Measurements from ENCODE around the gene C2orf49.
A peak's percentile ranks its signal among the peaks of the same experiment; 100 is the strongest.

The C2orf49 gene

DNA sequence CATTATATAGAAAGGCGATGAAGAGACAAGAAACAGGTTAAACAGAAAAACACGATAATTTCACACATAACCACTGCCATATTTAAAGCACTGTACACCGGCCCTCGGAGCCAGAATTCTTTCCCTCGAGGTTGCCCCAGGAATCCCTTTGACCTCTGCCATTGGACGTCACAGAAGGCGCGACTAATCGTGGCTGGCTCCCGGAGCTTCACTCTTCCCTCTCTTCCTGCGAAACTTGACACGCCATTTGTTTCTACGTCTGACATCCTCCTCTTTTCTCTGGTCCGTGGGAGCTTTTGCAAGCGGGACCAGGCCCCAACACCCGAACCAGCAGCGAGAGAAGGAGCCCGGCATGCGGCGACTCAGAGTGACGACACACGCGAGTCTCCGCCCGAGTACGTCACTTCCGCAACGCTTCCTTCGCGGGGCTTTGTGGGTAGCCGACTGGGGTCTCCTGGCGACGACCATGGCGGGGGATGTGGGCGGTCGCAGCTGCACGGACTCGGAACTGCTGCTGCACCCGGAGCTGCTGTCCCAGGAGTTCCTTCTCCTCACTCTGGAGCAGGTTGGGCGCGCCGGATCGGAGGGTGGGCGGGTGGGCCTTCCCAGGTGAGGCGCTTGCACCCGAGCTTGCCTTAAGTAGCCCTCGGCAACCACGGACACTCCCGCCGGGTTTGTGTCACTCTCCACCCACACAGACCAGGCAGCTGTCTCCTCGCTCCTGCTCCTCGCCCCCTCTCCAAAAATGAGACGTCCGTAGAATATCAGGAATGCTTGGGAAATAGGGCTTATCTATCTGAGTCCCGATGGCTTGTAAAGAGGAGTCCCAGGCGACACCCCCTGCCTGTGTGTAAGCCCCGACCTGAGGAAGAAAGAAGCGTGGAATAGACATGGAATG, at the start of gene C2orf49:
C2orf49 (plus strand) TSS at position 419 of the 898 bp plus-strand sequence; CDS start at position 467, 48 bp downstream.
- DNase-seq: peak; percentile 50 to 99 (median 87)

DNA sequence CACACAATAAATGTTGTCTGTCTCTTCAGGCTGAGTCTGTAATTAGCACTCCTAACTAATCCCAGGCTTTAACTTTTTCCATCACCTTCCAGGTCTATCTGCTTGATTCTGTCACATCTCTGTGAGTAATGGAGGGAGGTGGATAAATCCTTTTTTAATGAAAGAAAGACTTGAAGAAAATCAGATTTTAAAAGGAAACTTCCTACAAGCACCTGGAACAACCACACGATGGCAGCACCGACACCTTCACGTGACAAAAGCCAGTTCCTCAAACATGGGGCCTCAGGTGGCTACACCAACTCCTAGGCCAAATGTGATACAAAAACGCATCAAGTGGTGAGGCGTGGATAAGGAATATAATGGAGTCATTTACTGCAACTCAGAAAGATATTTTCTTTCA, 49.6 kb upstream of the C2orf49 start:
- DNase-seq: no peak

DNA sequence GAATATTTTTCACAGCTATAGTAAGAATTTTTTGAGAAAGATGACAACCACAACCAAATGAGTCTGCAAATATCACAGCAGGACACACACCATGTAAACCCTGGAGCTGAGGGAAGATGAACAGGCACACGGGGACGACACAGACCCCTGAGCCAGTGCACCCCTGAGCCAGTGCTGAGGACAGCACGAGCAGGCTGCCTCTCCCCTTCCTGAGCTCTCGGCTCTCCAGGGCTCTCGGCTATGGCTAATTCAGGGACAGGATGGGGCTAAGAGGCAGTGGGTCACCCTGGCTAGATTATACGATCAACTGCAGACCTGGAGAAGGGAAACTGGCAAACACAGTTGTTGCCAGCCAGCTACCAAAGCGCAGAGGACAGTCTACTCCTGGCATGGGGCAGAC, 49.2 kb upstream of the C2orf49 start:
- DNase-seq: no peak

DNA sequence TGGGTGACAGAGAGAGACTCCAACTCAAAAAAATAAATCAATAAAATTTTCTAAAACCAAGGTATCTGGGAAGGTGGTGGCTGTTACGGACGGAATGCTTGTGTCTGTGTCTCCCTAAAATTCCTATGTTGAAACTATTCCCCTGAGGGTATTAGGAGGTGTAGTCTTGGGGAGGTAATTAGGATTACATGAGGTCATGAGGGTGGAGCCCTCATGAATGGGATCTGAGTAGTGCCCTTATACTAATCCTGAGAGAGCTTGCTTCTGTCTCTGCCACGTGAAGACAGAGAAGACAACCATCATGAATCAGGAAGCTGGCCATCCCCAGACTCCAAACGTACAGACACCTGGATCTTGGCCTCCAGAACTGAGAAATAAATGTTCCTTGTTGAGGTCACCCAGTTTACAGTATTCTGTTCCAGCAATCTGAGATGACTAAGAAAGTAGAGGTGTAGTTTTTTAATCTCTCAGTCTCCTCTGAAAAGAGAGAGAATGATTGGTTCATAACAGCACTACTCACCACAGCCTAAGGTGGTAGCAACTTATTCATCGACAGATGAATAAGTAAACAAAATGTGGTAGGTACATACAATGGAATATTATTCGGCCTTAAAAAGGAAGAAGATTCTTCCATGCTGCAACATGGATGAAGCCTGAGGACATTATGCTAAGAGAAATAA, 46.2 kb upstream of the C2orf49 start:
- no peak for DNase-seq

- DNase-seq: no peak
These were observed 45.4 kb upstream of the C2orf49 start for GRCh38 chr2:105291981-105292380.

- DNase-seq: no peak
These were observed 43.3 kb upstream of the C2orf49 start for GRCh38 chr2:105294046-105294445.

DNA sequence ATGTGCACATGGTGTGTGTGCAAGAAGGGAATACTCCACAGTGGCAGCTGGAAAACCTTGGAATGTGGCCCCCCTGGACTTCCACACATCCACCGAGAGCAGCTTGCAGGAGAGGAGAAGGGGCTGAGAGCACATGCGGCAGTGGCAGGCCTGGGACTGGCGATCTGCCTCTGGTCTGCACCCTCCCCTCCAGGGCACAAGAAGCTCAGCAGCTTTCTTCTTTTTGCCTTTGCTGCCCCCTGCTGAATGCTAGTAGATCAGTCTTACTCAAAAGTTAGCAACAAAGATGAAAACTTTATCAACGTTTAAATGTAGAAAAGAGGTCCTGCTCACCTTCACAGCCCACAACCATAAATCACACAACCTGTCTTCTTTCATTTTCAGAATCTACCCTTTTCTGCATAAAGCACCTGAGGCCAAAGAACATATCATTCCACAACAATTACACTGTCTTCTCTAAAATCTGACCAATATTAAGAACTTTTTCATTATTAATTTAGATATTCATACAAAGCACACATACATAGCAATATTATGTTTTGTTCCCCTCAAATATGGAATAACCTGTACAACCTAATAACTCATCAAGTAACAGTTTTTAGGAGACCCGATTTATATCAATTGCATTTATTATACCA, 42.4 kb upstream of the C2orf49 start:
- peak in 11 of 14 donors; percentile 10 to 60 (median 39) for DNase-seq

DNA sequence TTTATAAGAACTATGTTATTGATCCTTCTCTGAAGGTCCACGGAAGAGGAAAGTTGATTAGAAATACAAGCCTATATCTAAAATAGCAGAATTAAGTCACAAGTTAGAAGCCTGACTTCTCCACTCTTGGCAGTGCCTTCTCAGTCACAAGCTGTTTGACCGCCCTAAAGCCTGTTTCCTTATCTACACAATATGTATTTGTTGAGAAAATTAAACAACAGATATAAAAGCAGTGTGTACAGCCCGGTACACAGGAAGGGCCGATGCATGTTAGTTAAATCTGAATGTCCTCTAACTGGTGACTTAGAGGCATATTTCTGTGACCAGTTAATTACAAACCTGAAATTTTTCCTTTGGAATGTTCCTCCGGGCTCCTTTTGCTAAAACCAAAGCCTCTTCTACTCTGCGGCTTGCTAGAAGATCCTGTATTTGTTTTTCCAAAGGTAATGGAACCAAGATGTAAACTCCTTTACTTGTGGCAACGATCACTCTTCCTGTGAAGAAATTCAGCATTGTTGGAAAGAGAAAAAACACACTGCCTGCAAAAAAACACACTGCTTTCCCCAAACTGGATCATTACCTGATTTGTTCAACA, 41.2 kb upstream of the C2orf49 start:
- DNase-seq: no peak

DNA sequence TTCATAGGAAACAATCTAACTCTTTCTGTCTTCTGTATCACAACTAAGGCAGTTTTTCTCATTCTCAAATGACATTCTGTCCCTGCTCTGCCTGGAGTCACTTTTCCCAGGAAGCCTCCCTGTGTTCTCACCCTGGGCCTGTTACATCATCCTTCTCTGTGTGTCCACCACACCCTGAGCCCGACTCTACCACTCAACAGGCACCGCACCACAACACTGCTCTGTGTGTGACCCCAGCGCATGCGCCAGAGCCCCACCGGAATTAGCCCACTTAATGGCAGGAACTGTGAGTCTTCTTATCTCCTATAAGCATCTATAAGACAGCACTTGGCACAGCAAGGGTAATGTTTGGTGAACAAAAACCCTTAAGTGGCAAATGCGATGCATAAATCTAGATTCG, 40.1 kb upstream of the C2orf49 start:
- no peak for DNase-seq

DNA sequence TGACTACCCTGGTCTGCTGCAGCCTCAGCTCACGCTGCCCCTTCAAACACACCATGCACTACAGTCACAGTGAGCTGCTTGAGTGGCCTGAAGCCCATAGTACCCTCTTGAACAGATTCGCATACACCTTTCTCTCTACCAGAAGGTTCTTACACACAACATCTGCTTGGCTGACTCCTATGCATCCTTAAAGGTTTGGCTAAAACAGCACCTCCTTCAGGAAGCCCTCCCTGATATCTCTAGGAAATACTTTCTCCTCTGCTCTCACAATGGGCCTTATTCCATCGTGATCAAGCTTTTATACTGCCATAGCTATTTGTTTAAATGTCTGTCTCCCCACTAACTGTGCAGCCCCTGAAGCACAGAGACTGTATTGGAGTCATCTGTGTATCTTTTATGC, 39.3 kb upstream of the C2orf49 start:
- no peak for DNase-seq

DNA sequence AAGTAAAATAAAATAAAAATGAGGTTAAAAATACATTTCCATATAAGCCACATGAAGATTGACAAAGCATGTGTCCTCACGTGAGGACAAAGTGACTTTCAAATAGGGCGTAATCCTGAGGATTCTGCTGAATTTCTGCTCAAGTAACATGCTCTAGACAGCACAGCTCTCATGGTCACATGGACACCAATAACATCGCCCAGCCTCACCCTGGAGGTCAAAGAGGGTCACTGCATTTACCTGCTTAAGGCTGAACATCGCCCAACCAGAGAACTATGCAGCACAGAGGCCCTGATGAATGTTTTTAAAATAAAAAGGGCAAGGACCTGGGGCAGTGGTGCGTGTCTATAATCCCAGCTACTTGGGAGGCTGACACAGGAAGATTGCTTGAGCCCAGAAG, 38.0 kb upstream of the C2orf49 start:
- no peak for DNase-seq

- DNase-seq: no peak
These were observed 35.7 kb upstream of the C2orf49 start for GRCh38 chr2:105301646-105302045.

GRCh38 chr2:105307146-105307545, 30.2 kb upstream of the C2orf49 start:
- DNase-seq: no peak

- DNase-seq: no peak
These were observed 29.8 kb upstream of the C2orf49 start for GRCh38 chr2:105307550-105307949.

DNA sequence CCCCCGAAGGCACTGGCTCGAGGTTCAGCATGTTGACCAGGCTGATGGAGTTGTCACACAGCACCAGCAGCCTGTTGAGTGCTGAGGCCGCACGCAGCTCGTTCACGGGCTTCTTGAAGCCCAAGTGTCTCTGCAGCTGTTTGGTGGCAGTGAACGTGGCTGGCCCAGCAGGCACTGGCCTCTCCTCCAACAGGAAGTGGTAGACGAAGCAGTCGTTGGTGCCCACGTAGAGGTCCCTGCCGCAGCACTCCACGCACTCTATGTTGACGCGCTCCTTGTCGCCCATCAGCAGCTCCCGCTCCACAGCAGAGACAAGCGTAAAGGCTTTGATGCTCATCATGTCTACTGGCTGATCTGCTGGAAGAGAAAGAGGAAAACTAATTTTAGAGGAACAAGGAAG, 29.4 kb upstream of the C2orf49 start:
- DNase-seq: no peak

DNA sequence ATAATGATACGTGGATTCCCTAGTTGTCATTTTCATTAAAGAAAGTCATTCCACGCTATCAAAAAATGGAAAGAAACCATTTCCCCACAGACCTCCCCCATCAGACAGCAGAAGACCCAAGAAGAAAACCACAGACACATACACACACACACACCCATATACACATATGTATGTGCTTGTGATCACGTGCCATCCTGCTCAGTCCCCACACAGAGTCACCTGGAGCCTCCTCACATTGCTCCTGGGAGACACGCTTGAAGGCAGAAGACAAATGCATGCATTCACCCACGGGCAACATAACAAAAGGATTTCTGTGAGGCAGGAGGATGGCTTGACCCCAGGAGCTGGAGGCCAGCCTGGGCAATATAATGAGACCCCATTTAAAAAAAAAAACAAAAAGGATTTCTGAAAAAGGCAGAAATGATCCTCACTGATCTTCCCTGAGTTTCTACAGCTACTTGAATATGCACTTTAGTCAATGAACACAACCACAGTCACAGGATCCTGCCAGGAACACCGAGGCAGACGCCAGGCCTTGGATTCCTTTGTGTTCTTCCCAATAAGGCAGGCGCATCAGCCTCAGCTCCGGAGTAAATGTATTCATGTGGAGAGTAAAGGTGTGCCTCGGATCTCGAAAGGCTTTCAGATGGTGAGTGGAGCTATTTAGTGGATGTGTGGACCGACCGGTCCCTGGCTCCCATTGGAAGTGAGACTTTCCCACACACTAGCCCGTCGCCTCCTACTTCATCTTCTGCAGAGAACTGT, 28.8 kb upstream of the C2orf49 start:
- peak in 3 of 14 donors; percentile 49 to 52 (median 52) for DNase-seq

DNA sequence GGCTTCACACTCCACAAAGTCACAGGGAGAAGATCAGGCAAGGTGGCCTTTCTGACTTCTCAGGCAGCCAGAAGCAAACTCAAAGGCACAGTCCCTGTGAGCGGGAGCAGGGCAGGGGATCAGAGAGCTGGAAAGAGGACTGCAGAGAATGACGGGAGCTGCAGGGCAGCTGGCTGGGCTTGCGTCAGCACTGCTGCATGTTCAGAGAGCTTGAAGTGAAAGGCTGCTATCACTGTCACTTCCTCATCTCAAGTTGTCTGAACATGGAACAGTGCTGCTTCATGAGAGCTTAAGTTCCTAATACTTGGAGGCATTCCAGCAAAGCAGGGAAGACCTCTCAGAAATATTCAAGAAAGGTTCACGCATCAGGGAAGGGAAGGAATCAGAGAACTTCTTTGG, 28.2 kb upstream of the C2orf49 start:
- peak in 10 of 14 donors; percentile 7 to 60 (median 24) for DNase-seq

- no peak for DNase-seq
These were observed 23.5 kb upstream of the C2orf49 start for GRCh38 chr2:105313877-105314276.

DNA sequence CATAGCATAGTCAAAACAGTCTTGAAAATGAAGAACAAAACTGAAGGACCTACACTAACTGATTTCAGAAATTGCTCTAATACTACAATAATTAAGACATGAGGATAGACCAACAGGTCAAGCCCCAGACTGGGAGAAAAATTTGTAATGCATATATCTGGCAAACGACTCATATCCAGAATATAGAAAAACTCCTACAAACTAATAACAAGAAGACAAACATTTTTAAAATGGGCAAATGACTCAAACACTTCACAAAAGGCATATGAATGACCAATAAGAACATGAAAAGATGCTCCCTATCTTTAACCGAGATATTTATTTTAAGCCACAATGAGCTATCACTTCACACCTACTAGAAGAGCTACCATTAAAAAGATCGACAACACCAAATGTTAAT, 22.0 kb upstream of the C2orf49 start:
- no peak for DNase-seq

- DNase-seq: no peak
These were observed 19.4 kb upstream of the C2orf49 start for GRCh38 chr2:105317937-105318336.

- no peak for DNase-seq
These were observed 16.6 kb upstream of the C2orf49 start for GRCh38 chr2:105320651-105321215.

All from C1 segment of cervical spinal cord (tissue), 14 donors.